ENCODE results near the gene CFAP53.

DNA sequence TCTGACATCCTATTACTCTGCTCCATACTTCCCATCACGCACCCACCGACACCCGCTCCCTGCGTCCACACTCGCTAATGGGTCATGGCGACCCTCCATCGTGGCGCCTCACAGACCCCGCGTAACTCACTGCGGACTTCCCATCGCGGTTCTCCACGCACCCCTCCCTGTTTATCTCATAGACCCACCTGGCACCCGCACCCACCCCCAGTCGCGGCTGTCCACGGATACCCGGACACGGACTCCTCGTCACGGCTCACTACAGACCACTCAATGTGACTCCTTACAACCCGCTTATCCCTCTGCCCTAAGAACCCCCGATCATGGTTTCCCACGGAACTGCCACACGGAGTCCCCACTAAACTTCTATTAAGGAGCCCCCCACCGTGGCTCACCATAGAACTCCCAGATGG is 20.7 kb upstream of the CFAP53 start:
- no peak for TF ChIP-seq EZH2 (IDR thresholded peaks at IDR 0.05; ENCODE audit: insufficient read depth, low read length)
- TF ChIP-seq, protein P1, sequence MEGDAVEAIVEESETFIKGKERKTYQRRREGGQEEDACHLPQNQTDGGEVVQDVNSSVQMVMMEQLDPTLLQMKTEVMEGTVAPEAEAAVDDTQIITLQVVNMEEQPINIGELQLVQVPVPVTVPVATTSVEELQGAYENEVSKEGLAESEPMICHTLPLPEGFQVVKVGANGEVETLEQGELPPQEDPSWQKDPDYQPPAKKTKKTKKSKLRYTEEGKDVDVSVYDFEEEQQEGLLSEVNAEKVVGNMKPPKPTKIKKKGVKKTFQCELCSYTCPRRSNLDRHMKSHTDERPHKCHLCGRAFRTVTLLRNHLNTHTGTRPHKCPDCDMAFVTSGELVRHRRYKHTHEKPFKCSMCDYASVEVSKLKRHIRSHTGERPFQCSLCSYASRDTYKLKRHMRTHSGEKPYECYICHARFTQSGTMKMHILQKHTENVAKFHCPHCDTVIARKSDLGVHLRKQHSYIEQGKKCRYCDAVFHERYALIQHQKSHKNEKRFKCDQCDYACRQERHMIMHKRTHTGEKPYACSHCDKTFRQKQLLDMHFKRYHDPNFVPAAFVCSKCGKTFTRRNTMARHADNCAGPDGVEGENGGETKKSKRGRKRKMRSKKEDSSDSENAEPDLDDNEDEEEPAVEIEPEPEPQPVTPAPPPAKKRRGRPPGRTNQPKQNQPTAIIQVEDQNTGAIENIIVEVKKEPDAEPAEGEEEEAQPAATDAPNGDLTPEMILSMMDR (IDR thresholded peaks at IDR 0.05; ENCODE audit: insufficient read depth, low read depth, low read length): no peak

Data from astrocyte (in vitro differentiated cells and primary cell).